GM12875 (cell line): Measurements from ENCODE around the gene SAXO1.

Source experiments
- H3K4me3 ChIP-seq: one replicate; pipeline ENCODE4 v1.5.1; 2011; ENCODE audit warnings: low read depth, low read length, control low read depth
- TF ChIP-seq, protein P1 (sequence below): IDR thresholded peaks from 2 replicates; pipeline ENCODE4 v1.5.1; 2011; ENCODE audit warnings: low read depth, mild to moderate bottlenecking, control low read depth, inconsistent platforms, low read length, moderate library complexity, borderline replicate concordance; ENCODE audit not compliant: insufficient read depth

Gene SAXO1

GRCh38 chr9:18923671-18924430 is 109.2 kb downstream of the SAXO1 start:
- no peak overlapping the region for H3K4me3 ChIP-seq
- TF ChIP-seq, protein P1, sequence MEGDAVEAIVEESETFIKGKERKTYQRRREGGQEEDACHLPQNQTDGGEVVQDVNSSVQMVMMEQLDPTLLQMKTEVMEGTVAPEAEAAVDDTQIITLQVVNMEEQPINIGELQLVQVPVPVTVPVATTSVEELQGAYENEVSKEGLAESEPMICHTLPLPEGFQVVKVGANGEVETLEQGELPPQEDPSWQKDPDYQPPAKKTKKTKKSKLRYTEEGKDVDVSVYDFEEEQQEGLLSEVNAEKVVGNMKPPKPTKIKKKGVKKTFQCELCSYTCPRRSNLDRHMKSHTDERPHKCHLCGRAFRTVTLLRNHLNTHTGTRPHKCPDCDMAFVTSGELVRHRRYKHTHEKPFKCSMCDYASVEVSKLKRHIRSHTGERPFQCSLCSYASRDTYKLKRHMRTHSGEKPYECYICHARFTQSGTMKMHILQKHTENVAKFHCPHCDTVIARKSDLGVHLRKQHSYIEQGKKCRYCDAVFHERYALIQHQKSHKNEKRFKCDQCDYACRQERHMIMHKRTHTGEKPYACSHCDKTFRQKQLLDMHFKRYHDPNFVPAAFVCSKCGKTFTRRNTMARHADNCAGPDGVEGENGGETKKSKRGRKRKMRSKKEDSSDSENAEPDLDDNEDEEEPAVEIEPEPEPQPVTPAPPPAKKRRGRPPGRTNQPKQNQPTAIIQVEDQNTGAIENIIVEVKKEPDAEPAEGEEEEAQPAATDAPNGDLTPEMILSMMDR, result no peak

GRCh38 chr9:18923167-18923566 is 109.8 kb downstream of the SAXO1 start:
- TF ChIP-seq, protein P1, result no peak
- H3K4me3 ChIP-seq, result no peak overlapping the region

DNA sequence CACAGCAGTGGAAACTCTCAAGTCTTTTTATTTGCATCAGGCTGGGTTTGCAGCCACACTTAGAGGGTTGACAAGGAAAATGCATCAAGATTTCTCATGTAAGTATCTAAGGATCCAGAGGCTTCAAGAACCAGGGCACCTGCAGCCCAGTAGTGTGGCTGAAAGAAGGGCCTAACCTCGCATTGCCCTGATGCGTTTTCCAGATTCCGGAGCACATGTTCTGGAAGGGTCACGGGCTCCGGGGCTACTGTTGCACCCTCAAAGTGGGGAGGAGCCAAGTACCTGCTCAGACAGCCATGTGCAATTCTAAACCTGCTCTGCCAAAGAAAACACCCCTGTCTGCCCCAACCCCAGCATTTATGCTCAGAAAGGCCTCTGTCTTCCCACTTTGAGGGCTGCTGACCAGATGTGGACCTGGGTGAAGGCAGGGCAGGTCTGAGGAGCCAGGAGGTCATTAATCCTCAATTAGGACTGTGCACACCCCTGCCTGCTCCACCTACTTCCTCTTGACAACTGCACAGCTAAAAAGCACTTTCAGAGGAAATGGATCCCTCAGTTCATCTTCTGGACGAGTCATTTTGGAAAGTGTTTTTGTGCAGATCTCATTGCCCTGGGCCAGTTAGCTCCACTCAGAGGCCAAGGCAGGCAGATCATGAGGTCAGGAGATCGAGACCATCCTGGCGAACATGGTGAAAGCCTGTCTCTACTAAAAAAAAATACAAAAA is 110.7 kb downstream of the SAXO1 start:
- TF ChIP-seq, protein P1, result no peak

DNA sequence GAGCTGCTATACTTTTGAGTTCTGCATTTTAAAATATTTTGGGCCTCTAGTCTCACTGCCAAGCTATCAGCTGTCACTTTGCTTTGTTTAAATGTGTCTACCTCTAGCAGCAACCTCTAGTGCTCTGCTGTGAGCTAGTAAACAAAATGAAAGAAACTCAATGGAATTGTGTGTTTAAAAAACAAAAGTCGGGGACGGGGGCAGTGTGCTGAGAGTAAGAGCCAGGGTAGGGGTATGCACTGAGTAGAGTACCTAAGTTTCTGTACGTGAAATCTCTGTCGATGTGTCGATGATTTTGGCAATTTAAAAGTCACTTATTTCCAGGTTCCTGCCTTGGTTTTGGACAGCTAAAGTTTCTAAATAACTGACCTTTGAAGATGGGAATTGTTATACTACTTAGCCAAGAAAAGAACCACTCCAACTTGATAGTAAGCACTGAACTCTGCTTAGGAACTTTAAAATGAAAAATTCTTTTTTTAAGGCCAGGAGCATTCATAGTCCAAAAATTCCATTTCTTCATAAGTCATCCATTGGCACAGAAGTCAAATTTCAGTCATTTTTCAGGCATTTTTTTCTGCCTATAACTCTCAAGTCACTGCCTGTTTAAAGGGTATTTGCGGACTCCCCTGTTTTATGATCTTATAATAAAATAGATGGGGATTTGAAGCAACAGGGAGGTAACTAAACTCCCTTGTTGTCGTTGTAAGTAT is 111.5 kb downstream of the SAXO1 start:
- H3K4me3 ChIP-seq, result no peak overlapping the region
- TF ChIP-seq, protein P1, result no peak

More for the DNA sequence above, 110.7 kb downstream of the SAXO1 start:
- H3K4me3 ChIP-seq, result no peak overlapping the region

DNA sequence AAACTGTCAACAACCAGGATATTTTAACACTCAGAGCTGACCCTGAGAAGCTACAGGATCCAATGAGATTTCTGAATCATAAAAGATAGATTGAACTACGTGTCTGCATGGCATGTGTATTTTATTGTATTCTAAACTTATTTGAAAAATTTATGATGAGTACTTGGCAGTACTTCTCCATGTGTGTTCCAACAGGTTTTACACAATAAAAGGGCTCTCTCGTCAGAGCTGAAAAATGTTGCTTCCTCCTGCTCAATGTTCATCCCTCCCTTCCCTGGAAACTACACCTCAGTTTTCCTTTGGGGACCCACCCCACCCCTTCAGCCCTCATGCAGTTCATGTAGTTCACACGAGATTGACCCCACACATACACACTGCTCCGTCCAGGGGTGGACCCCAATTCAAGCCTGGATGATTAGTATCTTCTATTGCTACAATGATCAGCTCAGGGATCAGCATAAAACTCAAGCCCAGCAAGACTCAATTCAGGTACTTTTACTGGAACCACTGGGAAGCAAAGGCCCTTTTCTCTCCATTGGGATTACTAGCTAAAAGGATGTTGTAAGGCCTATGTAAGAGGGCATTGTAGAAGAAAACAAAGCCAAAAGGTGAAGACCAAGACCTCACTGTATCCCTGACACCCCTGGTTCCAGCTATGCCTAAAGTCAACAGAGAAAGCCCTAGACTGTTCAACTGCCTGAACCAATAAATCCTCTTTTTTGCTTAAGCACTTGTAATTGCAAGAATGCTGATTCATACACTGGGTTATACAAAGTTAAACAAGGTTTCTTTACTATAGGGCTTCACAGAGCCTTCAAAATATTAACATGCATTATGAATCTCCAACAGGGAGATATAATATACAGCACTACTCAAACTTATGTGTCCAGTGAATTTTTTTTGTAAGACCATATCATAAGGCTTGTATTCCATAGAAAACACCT is 112.6 kb downstream of the SAXO1 start:
- TF ChIP-seq, protein P1, result no peak

GRCh38 chr9:18911714-18912342 is 121.2 kb downstream of the SAXO1 start:
- TF ChIP-seq, protein P1, result no peak

More for the DNA sequence above, 112.6 kb downstream of the SAXO1 start:
- H3K4me3 ChIP-seq, result no peak overlapping the region

More at GRCh38 chr9:18911714-18912342, 121.2 kb downstream of the SAXO1 start:
- no peak overlapping the region for H3K4me3 ChIP-seq
